GM12891 (cell line): ENCODE data around the gene FBN2.

Source experiments
- DNase-seq: peaks from one replicate; pipeline ENCODE4 v3.0.0; 2011; ENCODE audit warnings: low spot score; ENCODE audit not compliant: insufficient read length
- FAIRE-seq: peaks from 2 replicates; lab custom pipeline; 2011; peaks lifted over from hg19 to GRCh38; lab: Jason Lieb, UNC
- PAX5 ChIP-seq: IDR thresholded peaks from 2 replicates; pipeline ENCODE4 v1.6.1; 2011; ENCODE audit warnings: low read length, moderate library complexity, mild to moderate bottlenecking; ENCODE audit not compliant: insufficient read depth, severe bottlenecking
- POLR2A ChIP-seq: IDR thresholded peaks from 2 replicates; pipeline ENCODE4 v1.6.1; 2011; ENCODE audit warnings: low read depth, low read length, control low read depth
- POLR2AphosphoS5 ChIP-seq: IDR thresholded peaks from 2 replicates; pipeline ENCODE4 v1.6.1; 2011; ENCODE audit warnings: low read depth, low read length, control low read depth
- POU2F2 ChIP-seq: IDR thresholded peaks from 2 replicates; pipeline ENCODE4 v1.6.1; 2011; ENCODE audit warnings: low read depth, mild to moderate bottlenecking, control low read depth, low read length, moderate library complexity
- SPI1 ChIP-seq: IDR thresholded peaks from 2 replicates; pipeline ENCODE4 v1.6.1; 2011; ENCODE audit warnings: low read depth, low read length, control low read depth
- TAF1 ChIP-seq: IDR thresholded peaks from 2 replicates; pipeline ENCODE4 v1.6.1; 2011; ENCODE audit warnings: low read depth, low read length, control low read depth

The FBN2 gene

DNA sequence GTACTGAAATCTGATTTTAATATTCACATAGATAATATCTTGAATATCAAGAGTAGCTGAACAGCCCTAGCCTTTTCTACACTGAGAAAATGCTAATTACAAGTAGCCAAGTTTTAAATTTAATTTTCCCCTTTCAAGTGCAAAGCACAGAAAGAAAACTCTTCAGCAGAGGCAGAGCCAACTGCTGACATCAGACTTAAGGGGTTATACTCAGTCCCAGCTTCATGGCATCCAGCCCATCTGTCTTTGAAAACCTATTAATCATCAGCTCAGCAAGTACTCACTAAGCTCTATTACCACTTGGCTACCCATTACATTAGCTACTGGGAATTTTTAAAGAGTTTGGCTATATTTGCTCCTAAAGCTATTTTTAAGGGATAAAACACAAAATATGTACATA lies 234.0 kb downstream of the FBN2 start:
- no peak for DNase-seq
- TF ChIP-seq POU2F2 (no peak), SPI1 (no peak)
- no peak for FAIRE-seq

DNA sequence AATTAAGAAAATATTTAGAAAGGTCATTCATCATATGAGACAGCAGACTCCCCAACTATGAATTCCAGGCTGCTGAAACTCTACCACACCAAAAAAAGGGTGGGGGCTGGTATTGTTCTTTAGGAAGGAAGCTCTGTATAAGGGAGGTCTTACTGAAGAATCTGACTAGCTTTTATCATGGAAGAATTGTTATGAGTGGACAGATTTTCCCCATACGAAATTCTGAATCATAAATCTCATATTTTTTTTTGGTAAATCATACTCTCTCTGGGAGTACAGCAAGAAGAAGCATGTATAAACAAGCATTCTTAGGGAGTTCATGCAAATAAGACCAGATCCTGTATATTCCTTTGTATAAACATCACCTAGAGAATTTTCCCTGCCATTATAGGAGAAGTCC lies 234.5 kb downstream of the FBN2 start:
- TF ChIP-seq TAF1 (no peak), POU2F2 (no peak), POLR2A (no peak), PAX5 (no peak), SPI1 (no peak), POLR2AphosphoS5 (no peak)
- DNase-seq (no peak), FAIRE-seq (no peak)

DNA sequence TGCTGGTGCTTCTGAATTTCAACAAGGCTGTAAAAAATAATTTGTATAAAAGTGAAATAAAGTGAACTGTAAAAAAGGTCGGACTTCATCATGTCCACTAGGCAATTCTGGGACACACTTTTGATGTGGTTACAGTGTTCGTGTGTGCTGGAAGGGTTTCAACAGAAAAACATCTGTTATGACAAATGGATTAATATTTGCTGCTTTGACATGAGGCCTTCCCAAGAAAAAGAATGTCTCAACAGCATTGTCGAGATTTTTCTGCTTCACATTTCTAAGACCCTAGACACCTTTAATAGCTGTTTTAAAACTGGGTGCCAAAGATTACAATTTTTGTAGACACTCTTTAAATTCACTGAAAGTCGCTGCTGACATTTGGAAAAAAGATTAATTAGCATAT lies 237.9 kb downstream of the FBN2 start:
- FAIRE-seq (no peak), DNase-seq (no peak)
- TF ChIP-seq PAX5 (no peak), TAF1 (no peak), SPI1 (no peak)

DNA sequence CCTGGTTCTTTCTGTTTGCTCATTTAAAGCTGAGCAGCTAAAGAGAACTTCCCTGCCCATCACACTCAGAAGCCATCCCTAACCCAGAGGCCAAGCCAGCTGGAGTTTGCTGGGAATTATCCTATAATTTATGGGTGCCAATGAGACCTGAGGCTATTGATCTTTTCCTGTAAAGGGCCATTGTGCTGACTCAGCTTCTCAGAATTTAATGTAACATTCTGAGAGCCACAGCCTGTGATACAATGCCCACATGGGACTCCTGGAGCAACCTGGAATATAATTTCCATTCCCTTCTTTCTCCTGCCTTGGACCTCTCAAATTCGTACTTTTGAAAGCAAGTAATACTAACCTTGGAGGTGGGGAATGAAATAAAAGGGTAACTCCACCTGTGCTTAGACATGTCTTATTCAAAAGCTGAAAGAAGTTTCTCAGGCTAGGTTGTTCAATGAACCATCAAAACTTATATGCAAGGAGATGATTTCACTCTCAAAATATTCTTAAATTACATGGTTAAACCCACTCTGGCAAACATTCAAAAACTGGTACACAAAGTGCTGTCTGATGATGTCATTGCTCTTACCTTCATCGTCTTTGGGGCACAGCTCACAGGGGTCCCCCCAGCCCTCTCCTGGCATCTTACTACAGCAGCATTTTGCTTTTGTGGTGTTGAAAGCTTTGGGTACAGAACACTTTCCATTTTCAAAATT lies 247.7 kb downstream of the FBN2 start:
- FAIRE-seq (no peak), DNase-seq (no peak)

DNA sequence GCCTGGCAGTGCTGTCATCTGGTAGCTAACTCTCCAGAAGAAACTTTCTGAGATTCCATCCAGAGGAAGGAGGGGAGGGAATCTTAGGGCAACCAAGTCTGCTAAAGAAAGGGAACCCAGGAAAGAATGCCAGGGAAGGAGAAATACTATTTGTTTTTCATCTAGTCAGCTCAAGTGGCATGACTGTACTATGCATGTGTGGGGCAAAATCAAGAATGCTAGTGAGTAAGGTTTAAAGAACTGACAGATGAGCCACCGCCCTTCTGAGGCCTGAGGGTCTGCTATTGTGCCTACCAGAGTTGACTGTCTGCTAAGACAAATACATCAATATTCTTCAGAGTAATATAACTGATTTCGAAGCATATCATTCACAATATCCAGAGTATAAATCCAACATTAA lies 250.3 kb downstream of the FBN2 start:
- TF ChIP-seq POLR2A, result no peak
- no peak for TF ChIP-seq POU2F2
- TF ChIP-seq TAF1, result no peak
- TF ChIP-seq POLR2AphosphoS5, result no peak
- no peak for TF ChIP-seq PAX5
- TF ChIP-seq SPI1, result no peak
- DNase-seq (no peak), FAIRE-seq (no peak)

More for the DNA sequence above, 247.7 kb downstream of the FBN2 start:
- TF ChIP-seq POLR2A (no peak), SPI1 (no peak), PAX5 (no peak), TAF1 (no peak), POLR2AphosphoS5 (no peak), POU2F2 (no peak)

DNA sequence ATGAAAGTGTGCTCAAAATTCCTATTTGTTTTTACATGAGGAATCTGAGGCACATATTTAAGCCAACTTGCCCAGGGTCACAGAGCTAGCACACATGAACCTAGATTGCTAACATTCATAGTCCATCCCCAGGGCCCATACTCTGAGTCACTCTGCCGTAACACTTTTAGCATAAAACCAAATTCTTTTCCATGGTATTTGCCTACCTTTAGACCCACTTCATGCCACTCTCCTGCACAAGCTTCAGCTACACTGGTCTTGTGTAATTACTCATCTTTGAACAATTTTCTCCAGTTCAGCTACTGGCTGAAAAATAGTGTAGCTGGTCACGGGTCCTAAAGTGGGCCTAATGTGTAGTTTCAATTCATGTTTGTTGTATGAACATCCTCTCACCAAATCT lies 253.8 kb downstream of the FBN2 start:
- no peak for FAIRE-seq
- TF ChIP-seq POLR2AphosphoS5, result no peak
- TF ChIP-seq SPI1, result no peak
- TF ChIP-seq POLR2A, result no peak
- no peak for TF ChIP-seq TAF1
- TF ChIP-seq PAX5, result no peak
- TF ChIP-seq POU2F2, result no peak
- no peak for DNase-seq

DNA sequence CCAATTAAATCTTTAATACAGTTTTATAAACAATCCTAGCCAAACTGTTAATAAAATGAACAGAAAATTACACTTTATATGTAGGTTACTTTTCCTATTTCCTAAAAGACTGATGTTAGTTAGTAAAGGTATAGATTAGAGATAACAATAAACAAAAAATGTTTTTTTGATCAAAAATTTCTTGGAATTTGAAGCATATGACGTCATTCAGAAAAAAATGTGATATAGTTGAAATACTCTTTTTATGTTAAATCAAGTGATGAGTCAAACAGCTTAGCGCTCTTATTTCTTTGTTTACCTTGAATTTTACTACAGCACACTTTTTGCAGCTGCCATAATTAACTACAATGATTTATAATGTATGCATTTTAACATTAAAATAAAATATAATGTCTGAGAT lies 258.7 kb downstream of the FBN2 start:
- TF ChIP-seq SPI1 (no peak), PAX5 (no peak), TAF1 (no peak), POLR2A (no peak), POU2F2 (no peak), POLR2AphosphoS5 (no peak)
- no peak for DNase-seq
- no peak for FAIRE-seq

DNA sequence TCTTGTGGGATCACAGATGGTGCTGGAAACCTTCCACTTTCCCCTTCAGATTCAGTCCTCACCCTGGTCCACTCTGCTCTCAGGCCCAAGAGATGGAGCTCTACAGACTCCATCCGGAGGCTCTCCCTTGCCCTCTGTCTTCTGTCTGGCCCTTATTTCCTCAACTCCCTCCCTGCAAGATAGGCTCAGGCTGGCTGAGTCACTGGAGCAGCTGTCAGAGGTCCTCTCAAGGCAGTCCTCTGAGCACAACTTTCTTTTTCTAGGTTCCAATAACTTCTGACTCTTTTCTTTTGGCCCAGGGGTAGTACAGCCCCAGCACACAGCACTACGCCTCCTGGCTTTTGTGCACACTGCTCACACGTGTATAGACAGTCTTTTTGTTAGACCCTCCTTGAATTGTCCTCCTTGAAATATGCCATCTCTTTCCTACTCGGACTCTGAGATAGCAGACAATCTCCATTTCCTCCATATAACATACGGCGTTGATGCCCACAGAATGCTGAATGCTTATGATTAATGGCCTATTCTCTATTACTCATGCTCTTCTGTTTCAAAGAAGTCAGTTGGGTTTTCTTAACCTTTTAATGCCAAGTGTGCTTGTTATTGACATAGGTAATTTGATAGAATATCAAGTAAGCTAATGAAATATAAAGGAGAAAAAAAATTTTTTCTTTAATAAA lies 261.4 kb downstream of the FBN2 start:
- no peak for FAIRE-seq
- TF ChIP-seq POU2F2 (no peak), PAX5 (no peak), POLR2A (no peak), POLR2AphosphoS5 (no peak), SPI1 (no peak), TAF1 (no peak)
- no peak for DNase-seq

DNA sequence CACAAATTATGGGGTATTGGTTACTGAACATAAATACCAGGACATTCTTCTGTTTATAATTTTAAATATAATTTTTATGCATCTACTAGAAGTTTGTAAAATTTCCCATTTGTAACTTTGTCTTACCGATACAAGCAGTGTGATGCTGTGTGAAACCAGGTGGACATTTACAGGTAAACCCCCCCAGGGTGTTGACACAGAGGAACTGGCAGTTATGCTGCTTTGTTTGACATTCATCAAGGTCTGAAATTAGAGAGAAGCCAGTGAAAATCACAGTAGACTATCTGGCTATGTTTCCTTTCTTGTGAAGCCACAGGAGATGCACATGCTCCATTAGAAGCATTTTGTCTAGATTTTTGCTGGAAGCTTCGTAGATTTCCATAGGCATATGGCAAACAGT lies 263.6 kb downstream of the FBN2 start:
- FAIRE-seq, result no peak
- no peak for DNase-seq
- TF ChIP-seq SPI1, result no peak
- no peak for TF ChIP-seq PAX5
- TF ChIP-seq POU2F2, result no peak
- TF ChIP-seq POLR2A, result no peak
- TF ChIP-seq POLR2AphosphoS5, result no peak
- TF ChIP-seq TAF1, result no peak

DNA sequence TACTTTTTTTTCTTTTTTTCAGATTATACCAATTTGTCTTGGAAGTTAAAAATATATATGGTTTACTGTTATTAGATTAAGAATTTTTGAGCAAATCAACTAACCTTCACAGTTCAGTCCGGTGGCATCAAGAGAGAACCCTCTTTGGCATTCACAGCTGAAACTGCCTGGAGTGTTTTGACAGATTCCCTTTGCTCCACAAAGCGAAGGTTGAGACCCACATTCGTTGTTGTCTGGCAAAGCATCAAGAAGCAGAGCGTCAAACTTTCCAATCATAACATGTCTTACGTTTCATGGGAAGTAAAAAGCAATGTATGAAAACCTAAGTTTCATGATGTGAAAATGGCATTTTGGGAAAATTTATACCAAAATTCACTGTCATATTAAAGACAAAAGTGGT lies 264.3 kb downstream of the FBN2 start:
- FAIRE-seq, result no peak
- TF ChIP-seq POU2F2 (no peak), POLR2AphosphoS5 (no peak), POLR2A (no peak)
- no peak for DNase-seq
